WTC11 (cell line): ENCODE results near the gene UNC13C. TPM values are rescaled to one million over a fixed set of nuclear protein-coding genes. Genes with fewer than 3 reads are reported as not detected.
A peak's percentile ranks its signal among the peaks of the same experiment; 100 is the strongest.

Experiments used
- ATAC-seq: fragments of 200-7000 bp; cut with Tn5 transposase; 2 replicates; pipeline ENCODE4 v1.10.0; 2021; ENCODE audit warnings: mild to moderate bottlenecking, moderate library complexity
- CTCF ChIA-PET: fragments of 300-600 bp; sonication (Branson Sonifier 250); formaldehyde crosslinking; loops from one replicate; lab custom pipeline; 2021; ENCODE audit warnings: antibody characterized with exemption; lab: Charles Lee
- POLR2A ChIA-PET: fragments of 350-600 bp; sonication (Branson Sonifier 250); formaldehyde crosslinking; loops from one replicate; lab custom pipeline; 2021; ENCODE audit warnings: antibody characterized with exemption; lab: Charles Lee
- DNase-seq: peaks from one replicate; pipeline ENCODE4 v3.0.0; 2021; ENCODE audit warnings: low spot score
- H3K27ac Mint-ChIP-seq: 2 replicates; pipeline ENCODE4 v1.8.0; 2021; ENCODE audit warnings: mixed read lengths
- H3K27me3 Mint-ChIP-seq: 2 replicates; pipeline ENCODE4 v1.8.0; 2021; ENCODE audit warnings: low read depth, mild to moderate bottlenecking, moderate library complexity, mixed read lengths
- H3K36me3 Mint-ChIP-seq: 2 replicates; pipeline ENCODE4 v1.8.0; 2021; ENCODE audit warnings: mixed read lengths
- H3K4me1 Mint-ChIP-seq: 2 replicates; pipeline ENCODE4 v1.8.0; 2022; ENCODE audit warnings: mixed read lengths
- H3K4me3 Mint-ChIP-seq: 2 replicates; pipeline ENCODE4 v1.8.0; 2021; ENCODE audit warnings: mild to moderate bottlenecking, moderate library complexity, mixed read lengths
- H3K9me3 Mint-ChIP-seq: 2 replicates; pipeline ENCODE4 v1.8.0; 2021; ENCODE audit warnings: mixed read lengths
- ATF2 ChIP-seq: sonication (generic); formaldehyde crosslinking; IDR thresholded peaks from 2 replicates; pipeline ENCODE4 v1.8.1; 2022; ENCODE audit warnings: low read depth, missing genetic modification reagents, borderline replicate concordance
- ATF6 ChIP-seq: sonication (generic); formaldehyde crosslinking; IDR thresholded peaks from 2 replicates; pipeline ENCODE4 v1.8.1; 2023; ENCODE audit warnings: mild to moderate bottlenecking, missing genetic modification reagents
- CREM ChIP-seq: sonication (generic); formaldehyde crosslinking; IDR thresholded peaks from 2 replicates; pipeline ENCODE4 v1.8.1; 2022; ENCODE audit warnings: mild to moderate bottlenecking, missing genetic modification reagents, moderate library complexity
- E2F1 ChIP-seq: sonication (generic); formaldehyde crosslinking; IDR thresholded peaks from 2 replicates; pipeline ENCODE4 v1.8.0; 2022; ENCODE audit warnings: mild to moderate bottlenecking, missing genetic modification reagents
- ELF4 ChIP-seq: sonication (generic); formaldehyde crosslinking; IDR thresholded peaks from 2 replicates; pipeline ENCODE4 v1.8.1; 2022; ENCODE audit warnings: low read depth, mild to moderate bottlenecking, moderate library complexity, missing genetic modification reagents
- EMX1 ChIP-seq: fragments of 250-450 bp; sonication (Bioruptor Pico); IDR thresholded peaks from 2 replicates; pipeline ENCODE4 v1.8.0; 2021; ENCODE audit warnings: mild to moderate bottlenecking
- FOXJ3 ChIP-seq: sonication (generic); formaldehyde crosslinking; IDR thresholded peaks from 2 replicates; pipeline ENCODE4 v1.9.0; 2021; ENCODE audit warnings: missing genetic modification reagents, mild to moderate bottlenecking, borderline replicate concordance
- FOXK1 ChIP-seq: sonication (generic); formaldehyde crosslinking; IDR thresholded peaks from 2 replicates; pipeline ENCODE4 v1.8.0; 2022; ENCODE audit warnings: mild to moderate bottlenecking, moderate library complexity, missing genetic modification reagents
- GABPB1 ChIP-seq: sonication (generic); formaldehyde crosslinking; IDR thresholded peaks from 2 replicates; pipeline ENCODE4 v1.8.1; 2023; ENCODE audit warnings: mild to moderate bottlenecking, missing genetic modification reagents
- JUN ChIP-seq: sonication (generic); formaldehyde crosslinking; IDR thresholded peaks from 2 replicates; pipeline ENCODE4 v1.8.0; 2023; ENCODE audit warnings: mild to moderate bottlenecking, missing genetic modification reagents
- MYBL2 ChIP-seq: sonication (generic); formaldehyde crosslinking; IDR thresholded peaks from 2 replicates; pipeline ENCODE4 v1.8.1; 2023; ENCODE audit warnings: mild to moderate bottlenecking, moderate library complexity, missing genetic modification reagents
- NFATC4 ChIP-seq: fragments of 250-450 bp; sonication (Bioruptor Pico); IDR thresholded peaks from 2 replicates; pipeline ENCODE4 v1.9.0; 2021; ENCODE audit warnings: mild to moderate bottlenecking
- NFYB ChIP-seq: sonication (generic); formaldehyde crosslinking; conservative IDR thresholded peaks from 2 replicates; pipeline ENCODE4 v1.8.0; 2022; ENCODE audit warnings: low read depth, missing genetic modification reagents
- NR2C2 ChIP-seq: sonication (generic); formaldehyde crosslinking; IDR thresholded peaks from 2 replicates; pipeline ENCODE4 v1.8.0; 2022; ENCODE audit warnings: mild to moderate bottlenecking, missing genetic modification reagents
- PRRX2 ChIP-seq: fragments of 250-450 bp; sonication (Bioruptor Pico); IDR thresholded peaks from 2 replicates; pipeline ENCODE4 v1.8.0; 2021; ENCODE audit warnings: mild to moderate bottlenecking
- SMAD4 ChIP-seq: sonication (generic); formaldehyde crosslinking; IDR thresholded peaks from 2 replicates; pipeline ENCODE4 v1.8.0; 2022; ENCODE audit warnings: mild to moderate bottlenecking, missing genetic modification reagents
- SOX15 ChIP-seq: fragments of 250-450 bp; sonication (Bioruptor Pico); IDR thresholded peaks from 2 replicates; pipeline ENCODE4 v1.9.0; 2021; ENCODE audit warnings: mild to moderate bottlenecking
- SP1 ChIP-seq: sonication (generic); formaldehyde crosslinking; conservative IDR thresholded peaks from 2 replicates; pipeline ENCODE4 v1.8.1; 2022; ENCODE audit warnings: missing genetic modification reagents
- ZBTB21 ChIP-seq: sonication (generic); formaldehyde crosslinking; IDR thresholded peaks from 2 replicates; pipeline ENCODE4 v1.8.1; 2023; ENCODE audit warnings: mild to moderate bottlenecking, missing genetic modification reagents, borderline replicate concordance
- ZMAT4 ChIP-seq: fragments of 250-450 bp; sonication (Bioruptor Pico); IDR thresholded peaks from 2 replicates; pipeline ENCODE4 v1.9.0; 2021; ENCODE audit warnings: mild to moderate bottlenecking
- ZNF317 ChIP-seq: sonication (generic); formaldehyde crosslinking; IDR thresholded peaks from 2 replicates; pipeline ENCODE4 v1.8.1; 2023; ENCODE audit warnings: low read depth, mild to moderate bottlenecking, moderate library complexity, missing genetic modification reagents, borderline replicate concordance
- ZNF423 ChIP-seq: fragments of 250-450 bp; sonication (Bioruptor Pico); IDR thresholded peaks from 2 replicates; pipeline ENCODE4 v2.1.2; 2022; ENCODE audit warnings: mild to moderate bottlenecking, moderate library complexity
- total RNA-seq: library from RNA; stranded (reverse); gene quantifications from 3 replicates; pipeline ENCODE4 v1.2.3, GENCODE V29; 2021
- TF ChIP-seq, protein P1 (sequence below): sonication (generic); formaldehyde crosslinking; IDR thresholded peaks from 2 replicates; pipeline ENCODE4 v1.8.1; 2023; ENCODE audit warnings: mild to moderate bottlenecking, missing genetic modification reagents
- TF ChIP-seq, protein P2 (sequence below): sonication (generic); formaldehyde crosslinking; conservative IDR thresholded peaks from 2 replicates; pipeline ENCODE4 v1.8.1; 2022; ENCODE audit warnings: mild to moderate bottlenecking, missing genetic modification reagents
- TF ChIP-seq, protein P3 (sequence below): sonication (generic); formaldehyde crosslinking; IDR thresholded peaks from 2 replicates; pipeline ENCODE4 v1.8.0; 2023; ENCODE audit warnings: missing genetic modification reagents

The UNC13C gene
- total RNA-seq, 1 experiment from 2014 or later, result 0.07 TPM

GRCh38 chr15:54256190-54256589 lies 277.9 kb downstream of the UNC13C start (continued):
- TF ChIP-seq, protein P1, sequence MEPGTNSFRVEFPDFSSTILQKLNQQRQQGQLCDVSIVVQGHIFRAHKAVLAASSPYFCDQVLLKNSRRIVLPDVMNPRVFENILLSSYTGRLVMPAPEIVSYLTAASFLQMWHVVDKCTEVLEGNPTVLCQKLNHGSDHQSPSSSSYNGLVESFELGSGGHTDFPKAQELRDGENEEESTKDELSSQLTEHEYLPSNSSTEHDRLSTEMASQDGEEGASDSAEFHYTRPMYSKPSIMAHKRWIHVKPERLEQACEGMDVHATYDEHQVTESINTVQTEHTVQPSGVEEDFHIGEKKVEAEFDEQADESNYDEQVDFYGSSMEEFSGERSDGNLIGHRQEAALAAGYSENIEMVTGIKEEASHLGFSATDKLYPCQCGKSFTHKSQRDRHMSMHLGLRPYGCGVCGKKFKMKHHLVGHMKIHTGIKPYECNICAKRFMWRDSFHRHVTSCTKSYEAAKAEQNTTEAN, result no peak
- TF ChIP-seq ATF2, result no peak

- TF ChIP-seq, protein P2, sequence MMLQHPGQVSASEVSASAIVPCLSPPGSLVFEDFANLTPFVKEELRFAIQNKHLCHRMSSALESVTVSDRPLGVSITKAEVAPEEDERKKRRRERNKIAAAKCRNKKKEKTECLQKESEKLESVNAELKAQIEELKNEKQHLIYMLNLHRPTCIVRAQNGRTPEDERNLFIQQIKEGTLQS (CRISPR knock-in tag), result no peak
- TF ChIP-seq ZBTB21 (CRISPR knock-in tag) (no peak), ZMAT4 (no peak), SOX15 (CRISPR knock-in tag) (no peak), GABPB1 (CRISPR knock-in tag) (no peak), ZNF423 (CRISPR knock-in tag) (no peak), ELF4 (CRISPR knock-in tag) (no peak), NR2C2 (no peak)
- H3K27ac Mint-ChIP-seq, result no peak overlapping the region
- no peaks in the 10 kb centered on the region for H3K36me3 Mint-ChIP-seq
- CTCF ChIA-PET, result interaction anchor here (0.6 to 1.2 kb wide), 12 partner anchors 9 to 890 kb away, joined by 3 to 6 read pairs (median 3); partner anchors contain the start of gene UNC13C
- DNase-seq (peak; percentile 38), ATAC-seq (peak; percentile 84)
- H3K4me3 Mint-ChIP-seq, result no peak overlapping the region
- no peaks in the 10 kb centered on the region for H3K4me1 Mint-ChIP-seq
- POLR2A ChIA-PET, result no interaction called here
- H3K9me3 Mint-ChIP-seq, result no peaks in the 10 kb centered on the region
- no peaks in the 10 kb centered on the region for H3K27me3 Mint-ChIP-seq
Observed at GRCh38 chr15:54273928-54274327, 295.7 kb downstream of the UNC13C start.

DNA sequence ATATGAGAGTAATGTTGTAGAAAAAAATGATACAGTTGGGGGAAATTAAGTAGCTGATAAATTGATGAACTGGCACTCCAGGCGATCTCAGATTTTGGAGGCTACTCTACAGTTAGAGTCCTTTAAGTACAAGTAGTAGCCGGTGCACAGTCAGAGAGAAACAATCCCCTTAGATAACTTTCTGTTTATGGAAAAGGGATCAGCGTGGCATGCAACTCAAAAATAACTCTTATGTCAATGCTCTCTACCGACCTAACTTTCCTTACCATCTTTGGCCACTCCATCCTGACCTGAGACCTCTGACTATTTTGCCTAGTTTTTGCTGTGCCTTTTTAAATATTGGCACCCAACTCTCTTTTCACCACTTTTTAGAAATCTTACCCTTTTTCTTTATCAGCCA lies 299.6 kb downstream of the UNC13C start:
- Mint-ChIP-seq H3K4me1 (no peaks in the 10 kb centered on the region), H3K36me3 (no peaks in the 10 kb centered on the region), H3K27me3 (no peaks in the 10 kb centered on the region; the same call in 1 of the 2 replicates), H3K9me3 (peaks cover 5% of the 10 kb centered on the region), H3K4me3 (no peak overlapping the region), H3K27ac (no peak overlapping the region)
- DNase-seq, result no peak
- ATAC-seq, result no peak
- POLR2A ChIA-PET, result no interaction called here
- CTCF ChIA-PET, result no interaction called here
- TF ChIP-seq NFATC4 (CRISPR knock-in tag), result no peak
- TF ChIP-seq ZNF317 (CRISPR knock-in tag), result no peak
- TF ChIP-seq EMX1 (CRISPR knock-in tag), result no peak
- TF ChIP-seq, protein P3, sequence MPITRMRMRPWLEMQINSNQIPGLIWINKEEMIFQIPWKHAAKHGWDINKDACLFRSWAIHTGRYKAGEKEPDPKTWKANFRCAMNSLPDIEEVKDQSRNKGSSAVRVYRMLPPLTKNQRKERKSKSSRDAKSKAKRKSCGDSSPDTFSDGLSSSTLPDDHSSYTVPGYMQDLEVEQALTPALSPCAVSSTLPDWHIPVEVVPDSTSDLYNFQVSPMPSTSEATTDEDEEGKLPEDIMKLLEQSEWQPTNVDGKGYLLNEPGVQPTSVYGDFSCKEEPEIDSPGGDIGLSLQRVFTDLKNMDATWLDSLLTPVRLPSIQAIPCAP (CRISPR knock-in tag), result no peak
- no peak for TF ChIP-seq SP1 (CRISPR knock-in tag)
- TF ChIP-seq MYBL2, result no peak
- no peak for TF ChIP-seq PRRX2 (CRISPR knock-in tag)
- TF ChIP-seq JUN, result no peak
- TF ChIP-seq FOXK1 (CRISPR knock-in tag), result no peak
- no peak for TF ChIP-seq SMAD4 (CRISPR knock-in tag)
- no peak for TF ChIP-seq NFYB
- TF ChIP-seq CREM (CRISPR knock-in tag), result no peak
- no peak for TF ChIP-seq ATF6 (CRISPR knock-in tag)
- TF ChIP-seq FOXJ3, result no peak
- no peak for TF ChIP-seq E2F1
